ENCODE measurements around the gene ARL15. TPM values are rescaled to one million over a fixed set of nuclear protein-coding genes. Genes with fewer than 3 reads are reported as not detected.

Gene ARL15
- total RNA-seq, 1 experiment from 2014 or later: 13.0 TPM

DNA sequence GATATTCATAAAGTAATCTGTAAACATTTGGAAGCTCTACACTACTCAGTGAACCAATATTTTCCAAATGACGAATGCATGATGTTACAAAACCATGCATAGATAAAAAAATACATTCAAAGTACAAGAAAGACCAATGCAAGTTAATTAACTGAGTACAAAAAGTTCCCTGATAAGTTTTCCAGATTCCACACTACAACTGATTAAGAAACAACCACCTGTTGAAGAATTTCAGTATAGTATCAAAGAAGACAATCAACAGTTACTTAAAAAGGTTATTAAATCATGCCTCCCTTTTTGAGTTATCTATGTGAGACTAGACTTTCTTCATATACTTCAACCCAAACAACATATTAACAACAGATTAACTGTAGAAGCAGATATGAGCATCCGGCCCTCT lies 192.4 kb downstream of the ARL15 start:
- H3K27me3 Mint-ChIP-seq (ENCODE audit: low read depth): no peaks in the 10 kb centered on the region
- no peak overlapping the region for H3K4ac ChIP-seq (ENCODE audit: low read depth, low read length)
- DNase-seq: no peak

More for the DNA sequence above, 192.4 kb downstream of the ARL15 start:
- Histone ChIP-seq H3K79me1 (ENCODE audit: insufficient read depth, low read depth, low read length, poor library complexity, severe bottlenecking) (no peaks in the 10 kb centered on the region), H2AFZ (ENCODE audit: low read length) (no peak overlapping the region), H4K5ac (ENCODE audit: insufficient read length, low read depth, low read length) (no peak overlapping the region), H3K4me2 (ENCODE audit: insufficient read depth, insufficient read length, low read length) (no peak overlapping the region), H2AK5ac (ENCODE audit: insufficient read length, low read length) (no peak overlapping the region), H3K9me3 (ENCODE audit: control insufficient read depth, low read depth, low read length) (no peaks in the 10 kb centered on the region), H2BK20ac (ENCODE audit: low read depth, low read length, poor library complexity, severe bottlenecking) (no peak overlapping the region), H4K8ac (replicated peaks; ENCODE audit: insufficient read length, low read depth, low read length) (no peak overlapping the region), H3K4me1 (ENCODE audit: insufficient read depth, low read length) (peaks cover 2% of the 10 kb centered on the region; the same call in 1 of the 2 replicates), H3K27me3 (ENCODE audit: insufficient read depth, low read length) (no peaks in the 10 kb centered on the region), H2BK120ac (ENCODE audit: low read depth, low read length, poor library complexity, severe bottlenecking) (no peak overlapping the region), H3T11ph (ENCODE audit: low read length) (no peak overlapping the region), H3K23ac (ENCODE audit: insufficient read length, low read depth, low read length) (no peak overlapping the region), H2BK15ac (ENCODE audit: low read depth, low read length) (no peak overlapping the region), H4K20me1 (ENCODE audit: control insufficient read depth, insufficient read depth, insufficient read length) (no peaks in the 10 kb centered on the region), H3K79me2 (ENCODE audit: insufficient read depth, low read length) (no peaks in the 10 kb centered on the region), H3K9ac (ENCODE audit: extremely low read depth, insufficient read length, low read length) (no peak overlapping the region), H2BK5ac (ENCODE audit: insufficient read length, low read length) (no peak overlapping the region), H3K27ac (ENCODE audit: insufficient read length, low read depth, low read length) (no peak overlapping the region), H3K56ac (ENCODE audit: insufficient read length, low read depth, low read length) (no peak overlapping the region), H4K91ac (ENCODE audit: insufficient read length, low read depth, low read length) (no peak overlapping the region), H2BK12ac (ENCODE audit: insufficient read length, low read depth, low read length) (no peak overlapping the region), H3K23me2 (ENCODE audit: insufficient read length, low read depth, low read length, poor library complexity, severe bottlenecking) (no peaks in the 10 kb centered on the region), H3K14ac (ENCODE audit: insufficient read depth, low read length) (no peak overlapping the region), H3K18ac (ENCODE audit: insufficient read length, low read depth, low read length) (no peak overlapping the region)
- Mint-ChIP-seq H3K9me3 (no peaks in the 10 kb centered on the region), H3K4me3 (no peak overlapping the region), H3K4me1 (peaks cover 3 to 5% of the 10 kb centered on the region in 2 experiments), H3K27ac (no peak overlapping the region), H3K36me3 (ENCODE audit: insufficient read depth in 1 of 3, low read depth in 3 of 3) (no peaks in the 10 kb centered on the region)
- no CpG with 5 or more reads among the region's 2 CpGs for WGBS (ENCODE audit: extremely low coverage, insufficient read length, low lambda C conversion rate)
- TF ChIP-seq, protein P1, sequence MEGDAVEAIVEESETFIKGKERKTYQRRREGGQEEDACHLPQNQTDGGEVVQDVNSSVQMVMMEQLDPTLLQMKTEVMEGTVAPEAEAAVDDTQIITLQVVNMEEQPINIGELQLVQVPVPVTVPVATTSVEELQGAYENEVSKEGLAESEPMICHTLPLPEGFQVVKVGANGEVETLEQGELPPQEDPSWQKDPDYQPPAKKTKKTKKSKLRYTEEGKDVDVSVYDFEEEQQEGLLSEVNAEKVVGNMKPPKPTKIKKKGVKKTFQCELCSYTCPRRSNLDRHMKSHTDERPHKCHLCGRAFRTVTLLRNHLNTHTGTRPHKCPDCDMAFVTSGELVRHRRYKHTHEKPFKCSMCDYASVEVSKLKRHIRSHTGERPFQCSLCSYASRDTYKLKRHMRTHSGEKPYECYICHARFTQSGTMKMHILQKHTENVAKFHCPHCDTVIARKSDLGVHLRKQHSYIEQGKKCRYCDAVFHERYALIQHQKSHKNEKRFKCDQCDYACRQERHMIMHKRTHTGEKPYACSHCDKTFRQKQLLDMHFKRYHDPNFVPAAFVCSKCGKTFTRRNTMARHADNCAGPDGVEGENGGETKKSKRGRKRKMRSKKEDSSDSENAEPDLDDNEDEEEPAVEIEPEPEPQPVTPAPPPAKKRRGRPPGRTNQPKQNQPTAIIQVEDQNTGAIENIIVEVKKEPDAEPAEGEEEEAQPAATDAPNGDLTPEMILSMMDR (conservative IDR thresholded peaks at IDR 0.05): no peak
